GM18867 (cell line): ENCODE results near the gene NAE1.

ENCODE experiments used
- ATAC-seq: cut with Tn5 transposase; IDR thresholded peaks from one replicate; pipeline ENCODE4 v1.9.1; 2021; ENCODE audit warnings: mild to moderate bottlenecking, moderate library complexity; ENCODE audit not compliant: unreplicated experiment

NAE1 gene

GRCh38 chr16:66850115-66850815 lies 19.5 kb upstream of the NAE1 start:
- ATAC-seq, result no peak

GRCh38 chr16:66849549-66849948 lies 18.8 kb upstream of the NAE1 start:
- ATAC-seq, result no peak

DNA sequence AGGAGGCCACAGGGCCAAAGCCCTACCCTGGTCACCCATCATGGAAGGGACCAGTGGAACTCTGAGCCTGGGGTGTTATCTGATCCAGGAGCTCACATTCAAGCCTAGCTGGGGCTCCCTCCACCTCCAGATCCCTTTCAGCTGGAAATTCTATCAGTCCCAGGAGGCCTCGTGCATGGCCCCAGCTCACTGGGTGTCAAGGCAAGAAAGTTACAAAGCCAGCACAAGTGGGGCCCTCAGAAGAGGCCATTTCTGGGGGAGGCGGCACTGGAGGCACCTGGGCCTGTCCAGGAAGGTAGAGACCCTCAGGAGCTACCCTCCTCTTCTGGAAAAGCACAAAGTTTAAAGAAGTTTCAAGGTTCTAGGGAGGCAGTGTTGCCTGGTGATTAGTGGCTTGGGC lies 18.2 kb upstream of the NAE1 start:
- no peak for ATAC-seq

DNA sequence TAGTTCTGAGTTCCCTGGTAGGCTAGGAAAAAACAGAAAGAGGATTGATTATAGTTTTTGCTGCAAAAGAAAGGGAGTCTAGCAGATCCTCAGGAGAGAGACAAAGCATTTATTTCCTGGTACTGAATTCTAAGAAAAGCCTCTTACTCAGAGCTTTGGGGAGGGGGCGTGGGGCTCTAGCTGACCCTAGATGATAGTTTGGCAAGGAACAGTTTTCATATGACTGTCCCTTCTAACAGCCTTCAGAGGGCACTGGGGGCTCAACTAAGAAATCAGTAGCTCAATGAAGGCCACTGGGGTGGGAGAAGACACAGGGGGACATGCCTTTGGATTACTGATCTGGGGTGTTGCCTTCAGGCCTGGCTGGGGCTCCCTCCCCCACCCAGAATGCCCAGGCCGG lies 17.4 kb upstream of the NAE1 start:
- ATAC-seq, result no peak

- ATAC-seq, result no peak
These were observed 16.8 kb upstream of the NAE1 start for GRCh38 chr16:66847533-66848067.

DNA sequence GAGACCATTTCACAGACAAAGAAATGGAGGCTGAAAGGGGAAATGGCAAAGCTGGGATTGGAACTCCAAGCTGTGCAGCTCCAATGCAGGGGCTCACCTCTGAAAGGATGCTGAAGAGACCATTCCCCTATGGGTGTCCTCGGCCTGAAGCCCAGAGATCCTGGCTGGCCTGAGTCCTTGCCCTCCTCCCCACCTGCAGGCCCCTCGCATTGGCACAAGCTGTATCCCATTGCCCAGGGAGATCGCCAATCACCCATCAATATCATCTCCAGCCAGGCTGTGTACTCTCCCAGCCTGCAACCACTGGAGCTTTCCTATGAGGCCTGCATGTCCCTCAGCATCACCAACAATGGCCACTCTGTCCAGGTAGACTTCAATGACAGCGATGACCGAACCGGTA lies 16.1 kb upstream of the NAE1 start:
- ATAC-seq, result no peak

DNA sequence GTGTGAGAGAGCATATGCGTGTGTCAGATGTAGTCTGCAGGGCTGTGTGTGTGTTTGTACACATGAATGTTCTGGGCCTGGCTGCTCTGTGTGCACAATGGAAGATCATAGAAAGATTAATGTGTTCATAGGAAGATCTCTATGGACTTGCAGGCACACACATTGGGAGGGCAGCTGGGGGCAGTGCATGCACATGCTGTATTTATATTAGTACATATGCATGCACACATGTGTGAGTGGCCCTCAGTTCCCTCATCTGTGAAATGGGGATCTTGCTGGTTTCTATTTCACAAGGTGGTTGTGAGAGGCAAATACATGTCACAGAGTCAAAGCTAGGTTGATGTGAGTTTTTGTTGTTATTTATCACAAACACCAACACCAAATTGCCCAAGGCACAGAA lies 15.5 kb upstream of the NAE1 start:
- no peak for ATAC-seq

DNA sequence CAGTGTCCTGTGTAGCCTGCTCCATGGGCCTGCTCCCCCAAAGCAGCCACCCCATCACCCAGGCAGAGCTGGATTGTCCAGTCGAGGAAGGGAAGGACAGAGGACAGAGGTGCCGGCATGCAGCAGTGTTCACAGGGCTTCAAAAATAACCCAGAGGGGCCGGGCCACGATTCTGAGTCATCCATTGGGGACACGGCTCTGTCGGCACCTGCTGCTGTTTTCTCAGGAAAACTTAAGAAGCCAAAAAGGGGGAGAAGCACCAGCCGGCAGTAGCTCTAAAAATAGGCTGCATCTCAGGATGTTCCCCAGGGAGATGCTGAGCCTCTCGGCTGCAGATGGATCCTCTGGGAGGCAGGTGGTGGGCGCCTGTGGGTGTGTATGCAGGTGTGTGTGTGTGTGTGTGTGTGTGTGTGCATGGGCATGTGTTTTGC lies 15.0 kb upstream of the NAE1 start:
- ATAC-seq, result no peak

GRCh38 chr16:66845080-66845410 lies 14.3 kb upstream of the NAE1 start:
- no peak for ATAC-seq

DNA sequence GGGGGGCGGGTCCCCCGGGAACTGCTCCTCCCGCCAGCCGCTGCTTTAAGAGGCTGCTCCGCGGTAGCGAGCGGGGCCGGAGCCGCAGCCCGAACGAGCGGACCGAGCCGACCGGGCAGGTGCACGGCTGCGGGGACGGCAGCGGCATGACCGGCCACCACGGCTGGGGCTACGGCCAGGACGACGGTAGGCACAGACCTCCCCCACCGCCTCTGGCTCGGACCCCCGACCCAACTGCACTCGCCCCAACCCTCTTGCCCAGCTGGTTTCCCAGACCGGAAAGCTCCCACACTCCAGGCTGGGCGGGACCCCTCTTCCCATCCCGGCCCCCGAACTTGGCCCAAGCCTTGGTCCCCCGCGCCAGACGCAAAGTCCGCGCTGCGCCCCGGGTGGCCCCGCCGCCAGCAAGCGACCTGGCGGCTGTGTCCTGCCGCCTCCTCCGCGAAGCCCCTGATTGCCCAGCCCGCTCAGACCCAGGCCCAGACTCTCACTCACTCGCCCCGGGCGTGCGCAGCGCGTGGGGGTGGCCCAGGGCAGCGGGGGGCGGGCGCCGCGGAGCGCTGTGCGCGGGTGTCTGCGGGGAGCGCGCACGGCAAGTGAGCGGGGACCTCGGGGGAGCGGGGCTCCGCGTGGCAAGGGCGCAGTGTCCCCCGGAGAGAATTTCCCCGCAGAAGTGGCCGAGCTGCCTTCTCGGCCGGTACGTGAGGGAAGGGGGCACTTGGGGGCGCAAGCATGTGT lies 13.7 kb upstream of the NAE1 start, which contains the start of gene CA7:
CA7 (plus strand) TSS at position 73 of the 738 bp plus-strand sequence; CDS start at position 147, 74 bp downstream.
- no peak for ATAC-seq

DNA sequence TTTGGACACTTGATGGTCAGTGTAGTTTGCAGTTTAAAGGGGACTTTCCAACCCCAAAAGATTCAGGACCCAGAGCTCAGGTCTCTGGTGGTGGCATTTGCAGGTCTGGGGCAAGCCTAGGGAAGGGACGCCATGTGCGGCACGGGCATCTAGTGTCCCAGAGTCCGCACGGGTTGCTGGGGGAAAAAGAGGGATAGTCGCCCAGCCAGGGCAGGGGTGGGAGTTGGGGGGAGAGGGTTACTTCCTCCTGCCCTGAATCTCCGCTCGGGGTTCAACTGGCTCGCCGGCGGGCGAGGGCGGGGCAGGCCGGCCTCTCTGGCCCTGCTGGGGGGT lies 13.2 kb upstream of the NAE1 start:
- ATAC-seq, result no peak

DNA sequence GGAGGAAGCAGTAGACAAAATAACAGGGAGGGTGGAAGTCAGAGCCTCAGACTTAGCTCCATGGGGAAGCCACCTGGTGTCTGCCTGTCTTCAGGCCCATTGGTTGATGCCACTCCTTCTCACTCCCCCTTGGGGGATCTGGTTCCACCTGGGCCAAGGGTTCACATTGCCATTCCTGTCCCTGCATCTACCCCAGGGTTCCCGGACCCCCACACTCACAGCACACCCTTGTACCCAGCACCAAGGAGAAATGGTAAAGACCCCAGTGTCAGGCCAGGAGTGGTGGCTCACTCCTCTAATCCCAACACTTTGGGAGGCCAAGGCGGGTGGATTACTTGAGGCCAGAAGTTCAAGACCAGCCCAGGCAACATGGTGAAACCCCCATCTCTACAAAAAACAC lies 12.4 kb upstream of the NAE1 start:
- ATAC-seq, result no peak

DNA sequence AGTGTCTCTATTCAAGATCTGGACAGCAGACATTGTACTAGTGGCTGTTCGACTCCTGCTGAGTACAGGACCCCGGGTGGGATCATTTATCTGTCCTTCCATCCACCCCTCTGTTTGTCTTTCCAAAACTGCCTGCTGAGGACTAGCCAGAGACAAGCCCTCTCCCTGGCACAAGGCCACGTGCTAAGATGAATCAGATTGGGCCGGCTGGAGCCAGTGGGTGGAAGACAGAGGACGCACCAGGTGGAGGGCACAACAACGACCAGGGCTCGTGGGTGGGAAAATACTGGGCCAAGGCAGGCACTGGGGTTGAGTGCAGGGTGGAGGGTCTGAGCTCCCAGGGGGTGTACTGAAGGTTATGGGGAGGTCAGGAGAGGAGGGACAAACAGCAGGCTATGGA lies 12.0 kb upstream of the NAE1 start:
- ATAC-seq, result no peak

DNA sequence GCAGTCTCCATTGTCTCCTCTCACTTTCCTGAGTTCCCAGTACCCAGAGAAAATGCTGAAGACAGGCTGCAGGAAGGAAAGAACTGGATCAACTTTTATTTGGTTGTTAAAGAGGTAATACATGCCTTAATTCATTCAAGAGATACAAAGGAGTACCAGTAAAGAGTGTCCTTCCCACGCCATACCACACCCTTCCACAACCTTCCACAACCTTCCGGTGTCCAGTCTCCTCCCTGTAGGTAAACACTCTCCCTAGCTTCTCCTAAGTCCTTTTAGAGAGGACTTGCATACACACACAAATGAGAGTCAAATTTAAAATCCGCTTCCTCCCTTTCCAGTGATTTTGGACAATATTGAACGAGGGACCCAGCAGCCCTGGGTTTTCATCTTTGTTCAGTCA lies 10.6 kb upstream of the NAE1 start:
- ATAC-seq, result no peak

- ATAC-seq, result no peak
These were observed 10.1 kb upstream of the NAE1 start for GRCh38 chr16:66840883-66841282.

DNA sequence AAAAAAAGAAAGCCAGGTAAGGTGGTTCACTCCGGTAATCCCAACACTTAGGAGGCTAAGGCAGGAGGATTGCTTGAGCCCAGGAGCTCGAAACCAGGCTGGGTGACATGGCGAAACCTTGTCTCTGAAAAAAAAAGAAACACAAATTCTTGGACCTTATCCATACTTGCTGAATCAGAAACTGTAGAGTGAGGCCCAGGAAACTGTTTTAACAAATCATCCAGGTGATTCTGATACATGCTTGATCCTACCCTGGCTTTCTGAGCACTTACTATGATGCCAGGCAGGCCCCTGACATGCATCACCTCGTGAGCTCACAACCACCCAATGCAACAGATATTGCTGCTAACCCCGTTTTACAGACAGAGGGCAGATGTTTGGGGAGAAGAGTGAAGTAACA lies 4.0 kb upstream of the NAE1 start:
- ATAC-seq, result no peak

DNA sequence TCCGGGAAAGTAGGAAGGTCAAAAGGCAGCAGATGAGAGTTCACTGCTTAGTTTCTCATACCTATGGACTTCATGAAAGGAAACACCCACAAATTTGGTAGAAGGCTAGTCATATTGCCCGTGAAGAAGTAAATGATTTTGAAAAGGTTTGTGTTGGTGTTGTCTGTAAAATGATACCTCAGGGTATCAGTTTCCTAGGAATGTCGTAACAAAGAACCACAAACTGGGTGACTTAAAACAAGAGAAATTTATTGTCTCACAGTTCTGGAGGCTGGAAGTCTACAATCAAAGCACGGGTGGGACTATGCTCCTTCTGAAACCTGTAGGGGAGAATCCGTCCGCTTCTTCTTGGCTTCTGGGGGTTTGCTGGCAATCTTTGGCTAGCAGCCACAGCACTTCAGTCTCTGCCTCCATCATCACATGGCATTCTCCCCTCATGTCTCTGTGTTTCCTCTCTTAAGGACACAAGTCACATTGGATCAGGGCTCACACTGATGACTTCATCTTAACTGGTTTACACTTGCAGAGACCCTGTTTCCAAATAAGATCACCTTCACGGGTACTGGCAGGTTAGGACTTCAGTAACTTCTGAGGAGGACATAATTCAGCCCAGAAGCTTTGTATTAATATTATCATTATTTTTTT lies 2.0 kb upstream of the NAE1 start:
- no peak for ATAC-seq

DNA sequence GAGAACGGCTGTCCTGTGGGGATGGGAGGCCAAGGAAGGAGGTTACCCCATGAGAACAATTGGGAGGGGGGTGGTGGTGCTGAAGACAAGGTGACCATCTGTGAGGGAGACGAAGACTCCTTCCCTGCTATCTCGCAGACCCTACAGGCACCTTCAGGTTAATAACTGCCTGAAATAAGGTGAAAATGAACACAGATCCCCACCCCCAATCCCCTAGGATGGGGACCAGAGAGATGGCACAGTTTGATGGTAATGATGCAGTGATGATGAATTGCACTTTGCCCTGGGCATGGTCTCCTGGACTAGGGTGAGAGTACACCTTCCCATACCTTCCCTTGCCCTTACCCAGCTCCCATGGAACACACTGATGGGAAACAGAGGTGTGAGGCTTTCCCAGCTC lies 1.4 kb upstream of the NAE1 start:
- no peak for ATAC-seq

GRCh38 chr16:66824006-66824405 lies 6.8 kb downstream of the NAE1 start:
- no peak for ATAC-seq

DNA sequence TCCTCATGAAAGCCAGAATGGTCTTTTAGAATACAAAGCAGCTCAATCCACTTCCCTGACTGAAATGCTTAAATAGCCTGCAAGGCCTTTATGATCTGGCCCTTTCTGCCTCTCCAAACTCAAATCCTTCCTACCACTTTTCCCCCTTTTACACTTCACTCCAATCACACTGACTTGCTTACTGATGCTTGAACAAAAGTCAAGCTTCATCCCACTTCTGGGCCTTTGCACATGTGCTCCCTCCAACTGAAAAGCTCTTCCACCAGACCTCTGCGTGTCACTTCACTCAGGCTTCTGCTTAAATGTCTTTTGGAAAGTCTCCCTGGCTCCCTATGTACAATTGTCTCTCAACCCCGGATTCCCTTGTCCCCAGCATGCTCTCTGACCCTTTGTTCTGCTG lies 16.0 kb downstream of the NAE1 start:
- no peak for ATAC-seq

DNA sequence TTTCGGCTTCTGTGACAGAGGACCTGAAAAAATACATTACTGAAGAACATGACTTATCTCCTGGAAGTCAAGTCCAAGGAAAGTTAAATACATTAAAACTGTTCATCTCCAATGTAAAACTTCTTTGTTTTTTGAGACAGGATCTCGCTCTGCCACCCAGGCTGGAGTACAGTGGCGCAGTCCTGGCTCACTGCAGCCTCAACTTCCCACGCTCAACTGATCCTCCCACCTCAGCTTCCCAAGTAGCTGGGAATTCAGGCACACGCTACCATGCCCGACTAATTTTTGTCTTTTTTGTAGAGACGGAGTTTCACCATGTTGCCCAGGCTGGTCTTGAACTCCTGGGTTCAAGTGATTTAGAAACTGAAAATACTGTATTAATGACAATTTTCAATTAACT lies 19.7 kb downstream of the NAE1 start:
- no peak for ATAC-seq

- ATAC-seq, result no peak
These were observed 20.4 kb downstream of the NAE1 start for GRCh38 chr16:66810391-66810790.
